GM21367 (cell line): Measurements from ENCODE around the gene CDH22.

Experiments
- ATAC-seq: cut with Tn5 transposase; IDR thresholded peaks from one replicate; pipeline ENCODE4 v1.9.1; 2021; ENCODE audit not compliant: unreplicated experiment

Gene CDH22

DNA sequence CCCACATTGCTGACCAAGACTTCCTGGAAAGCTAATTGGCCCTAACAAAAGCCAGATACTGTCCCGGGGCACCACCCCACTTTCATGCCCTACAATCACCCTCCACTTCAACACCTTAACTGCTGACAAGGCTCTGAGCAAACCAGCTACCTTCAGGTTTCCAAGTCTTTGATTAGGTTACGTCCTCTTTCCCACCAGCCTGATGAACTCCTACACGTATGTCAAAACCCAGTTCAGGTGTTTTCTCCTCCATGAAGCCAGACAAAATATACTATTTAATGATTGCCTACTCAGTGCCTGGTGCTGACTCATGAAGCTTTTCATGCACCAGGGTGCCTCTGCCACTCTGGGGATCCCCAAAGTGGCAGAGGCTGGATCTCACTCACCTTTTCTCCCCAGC, 58.6 kb downstream of the CDH22 start:
- ATAC-seq: no peak

DNA sequence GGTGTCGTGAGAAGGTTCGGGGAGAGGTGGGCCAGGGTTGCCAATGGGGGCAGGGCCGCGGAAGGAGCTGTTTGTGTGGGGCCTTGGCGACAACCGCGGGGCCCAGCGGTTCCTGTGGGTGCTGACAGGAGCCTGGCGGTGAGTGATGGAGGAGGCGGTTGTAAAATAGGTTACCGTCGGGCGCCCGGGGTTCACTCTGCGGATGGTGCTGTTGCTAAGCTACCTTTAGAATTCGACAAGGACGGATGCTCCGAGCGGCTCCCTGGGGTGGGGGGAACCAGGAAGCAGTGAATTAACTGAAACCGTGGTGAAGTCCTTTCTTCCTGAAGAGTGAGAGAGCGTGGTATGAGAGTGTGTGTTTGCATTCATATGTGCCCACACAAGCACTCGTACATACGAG, 61.7 kb downstream of the CDH22 start:
- ATAC-seq: no peak

DNA sequence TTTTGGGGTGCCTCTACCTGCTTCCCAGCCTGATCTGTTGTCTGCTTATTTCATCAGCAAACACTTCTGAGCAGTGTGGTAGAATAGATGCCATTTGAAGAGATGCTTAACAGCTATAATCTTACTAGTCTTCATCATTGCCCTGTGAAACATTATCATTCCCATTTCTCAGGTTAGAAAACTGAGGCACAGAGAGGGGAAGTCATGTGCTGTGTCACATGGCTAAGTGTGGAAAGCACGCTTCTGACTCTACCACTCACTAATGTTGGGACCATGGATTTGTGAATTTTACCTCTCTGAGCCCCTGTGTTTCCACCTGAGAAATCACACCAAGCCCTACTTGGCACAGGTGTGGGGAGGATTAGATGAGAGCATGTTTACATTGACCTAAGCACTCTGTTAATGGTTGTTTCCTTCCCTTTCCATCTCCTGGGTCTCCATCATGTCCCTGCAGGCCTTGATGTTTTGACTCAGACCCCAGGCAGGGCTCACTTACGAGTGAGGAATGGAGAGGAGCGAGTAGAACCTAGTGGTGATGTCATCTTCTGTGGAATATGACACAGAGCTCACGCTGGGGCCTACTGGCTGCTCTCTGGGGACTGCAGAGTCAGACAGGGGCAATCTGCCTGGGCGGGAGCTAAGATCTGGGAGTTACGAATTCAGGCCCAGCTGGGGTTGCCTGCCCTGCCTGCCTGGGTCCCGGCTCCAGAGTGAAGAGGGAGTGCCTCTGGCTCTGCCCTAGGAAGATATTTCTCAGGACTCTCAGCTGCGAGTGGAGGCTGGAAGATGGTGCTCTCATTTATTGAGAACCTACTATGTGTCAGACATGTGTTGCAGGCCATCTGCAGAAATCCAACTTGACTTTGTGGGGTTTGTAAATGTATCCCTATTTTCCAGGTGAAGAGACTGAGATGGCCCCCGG, 64.3 kb downstream of the CDH22 start:
- no peak for ATAC-seq

DNA sequence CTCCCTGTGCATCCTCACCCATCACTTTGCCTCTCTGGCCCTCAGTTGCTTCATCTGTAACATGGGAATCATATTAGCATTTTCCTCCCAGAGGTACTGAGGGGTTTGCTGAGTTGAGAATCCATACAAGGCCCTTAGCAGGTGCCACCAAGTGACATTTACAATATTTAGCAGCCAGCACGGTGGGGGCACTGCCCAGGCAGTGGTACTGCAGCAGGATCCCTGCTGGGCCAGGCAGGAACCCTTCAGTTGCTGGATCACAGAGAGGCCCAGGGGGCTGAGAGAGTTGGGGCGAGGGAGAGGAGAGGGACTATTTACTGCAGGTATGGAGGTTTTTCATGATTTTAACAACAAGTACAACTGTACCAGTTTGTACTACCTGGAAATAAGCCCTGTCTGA, 65.9 kb downstream of the CDH22 start:
- ATAC-seq: no peak

DNA sequence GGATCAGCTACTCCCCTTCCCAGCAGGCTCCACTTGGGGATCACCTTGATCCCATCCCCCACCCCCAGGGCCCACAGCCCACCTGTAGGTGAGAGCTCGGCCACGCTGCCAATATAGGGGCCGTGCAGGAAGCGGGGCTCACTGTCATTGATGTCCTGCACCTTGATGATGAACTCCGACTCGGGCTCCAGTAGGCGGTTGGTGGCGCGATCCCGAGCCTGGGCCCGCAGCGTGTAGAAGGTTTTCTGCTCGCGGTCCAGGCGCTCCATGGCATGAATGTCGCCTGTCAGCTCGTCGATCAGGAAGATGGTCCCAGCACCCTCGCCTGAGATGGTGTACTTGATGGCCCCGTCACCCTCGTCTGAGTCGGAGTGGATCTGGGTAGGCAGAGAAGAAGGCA, 67.4 kb downstream of the CDH22 start:
- no peak for ATAC-seq

DNA sequence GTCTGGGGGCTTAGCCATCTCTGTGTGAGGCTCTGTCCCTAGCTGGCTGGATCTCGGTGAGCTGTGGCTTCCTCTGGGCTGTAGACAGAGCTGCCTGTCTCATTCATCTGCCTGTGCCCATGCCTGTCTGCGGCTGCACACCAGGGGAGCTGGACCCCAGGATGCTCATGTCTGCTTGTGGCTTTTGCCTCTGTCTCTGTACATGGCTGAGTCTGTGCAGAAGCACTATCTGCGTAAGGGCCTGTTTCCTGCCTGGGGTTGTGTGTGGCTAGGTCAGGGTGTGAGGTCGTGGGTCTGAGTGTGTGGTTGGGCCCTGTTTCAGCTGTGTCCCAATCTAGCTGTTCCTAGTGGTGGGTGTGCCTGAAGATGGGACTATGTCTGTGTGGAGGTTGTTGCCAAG, 68.2 kb downstream of the CDH22 start:
- no peak for ATAC-seq

DNA sequence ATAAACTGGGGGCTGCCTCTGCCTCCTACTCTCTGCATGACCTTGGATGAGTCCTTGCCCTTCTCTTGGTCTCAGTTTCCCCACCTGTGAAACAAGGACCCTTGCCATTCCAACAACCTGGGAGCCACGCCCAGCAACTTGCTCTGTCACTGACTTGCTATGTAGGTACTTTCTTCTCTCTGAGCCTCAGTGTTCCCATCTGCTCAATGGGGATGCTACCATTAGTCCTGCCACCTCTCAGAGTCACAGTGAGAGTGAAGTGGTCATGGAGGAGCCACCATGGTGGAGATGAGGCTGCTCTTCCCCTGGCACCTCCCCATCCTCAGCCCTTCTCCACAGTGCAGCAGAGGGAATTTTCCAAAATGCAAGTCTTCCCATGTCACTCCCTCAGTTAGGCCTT, 70.6 kb downstream of the CDH22 start:
- no peak for ATAC-seq

DNA sequence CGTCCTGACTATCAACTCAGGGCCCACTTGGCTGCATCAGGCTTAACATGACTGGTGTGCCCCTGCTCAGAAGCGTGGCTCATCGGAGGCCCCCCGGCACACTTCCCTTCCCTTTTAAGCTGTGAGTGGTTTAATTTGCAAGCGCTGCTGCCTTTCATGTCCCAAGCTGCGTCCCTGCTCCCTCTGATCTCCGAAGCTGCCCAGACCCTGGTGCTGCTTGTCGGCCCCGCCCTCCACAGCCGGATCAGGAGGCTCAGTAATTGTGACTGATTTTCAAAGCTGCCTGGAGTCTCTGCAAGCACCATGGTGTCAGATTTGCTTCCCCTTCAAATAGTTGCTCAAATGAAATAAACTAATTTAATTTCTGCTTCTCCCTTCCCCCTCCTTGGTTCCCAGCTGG, 71.1 kb downstream of the CDH22 start:
- no peak for ATAC-seq

DNA sequence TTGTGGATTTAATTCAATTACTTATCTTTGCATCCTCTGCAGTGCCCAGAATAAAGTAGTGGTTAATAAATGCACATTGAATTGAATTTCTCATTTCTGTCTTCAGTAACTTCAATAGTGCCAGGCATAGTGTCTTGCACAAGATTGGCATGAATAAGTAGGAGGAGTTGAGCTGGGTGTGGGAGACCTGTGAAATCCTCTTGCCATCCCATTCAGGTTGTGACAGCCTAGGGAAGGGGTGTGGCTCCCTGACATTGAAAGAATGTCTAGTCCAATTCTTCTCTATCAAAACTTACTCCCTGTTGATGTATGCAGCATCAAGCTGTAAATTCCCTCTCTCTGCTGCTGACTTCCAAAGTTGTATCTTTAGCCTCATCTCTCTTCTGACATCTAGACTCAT, 73.2 kb downstream of the CDH22 start:
- ATAC-seq: no peak

DNA sequence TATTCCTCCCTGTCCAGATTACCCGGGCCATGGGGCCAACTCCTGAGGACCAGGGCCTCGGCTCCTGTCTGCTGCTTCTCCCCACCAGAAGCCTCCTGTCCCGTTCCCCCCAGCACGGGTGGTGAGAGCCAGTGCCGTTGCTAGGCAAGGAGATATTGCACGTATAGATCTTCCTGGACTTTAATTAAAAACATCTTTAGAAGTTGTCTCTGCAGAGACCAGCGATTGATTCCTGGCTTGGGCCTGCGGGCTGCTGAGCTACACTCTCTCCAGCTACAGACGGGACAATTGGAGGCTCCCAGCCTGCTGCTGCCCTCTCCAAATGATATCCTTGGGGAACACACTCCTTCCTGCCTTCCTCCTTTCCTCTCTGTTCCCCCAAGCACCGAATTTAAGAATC, 74.6 kb downstream of the CDH22 start:
- no peak for ATAC-seq

DNA sequence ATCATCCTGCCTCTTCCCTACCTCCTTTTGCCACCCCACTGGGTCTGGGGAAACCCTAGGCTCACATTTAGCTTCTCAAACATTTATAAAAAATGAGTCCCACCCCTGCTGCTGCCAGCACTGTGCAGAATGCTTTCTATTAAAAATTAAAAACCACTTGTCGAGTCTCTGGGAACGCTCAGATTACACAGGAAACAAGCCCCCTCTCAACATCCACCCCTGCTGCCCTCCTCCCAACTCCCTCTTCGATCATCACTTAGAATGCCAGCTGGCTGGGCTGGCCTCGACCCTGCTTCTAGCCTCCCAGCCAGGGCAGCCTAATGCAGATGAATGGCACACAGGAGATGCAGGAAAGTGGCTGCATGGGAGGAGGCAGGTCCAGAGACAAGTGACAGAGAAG, 75.8 kb downstream of the CDH22 start:
- ATAC-seq: no peak

DNA sequence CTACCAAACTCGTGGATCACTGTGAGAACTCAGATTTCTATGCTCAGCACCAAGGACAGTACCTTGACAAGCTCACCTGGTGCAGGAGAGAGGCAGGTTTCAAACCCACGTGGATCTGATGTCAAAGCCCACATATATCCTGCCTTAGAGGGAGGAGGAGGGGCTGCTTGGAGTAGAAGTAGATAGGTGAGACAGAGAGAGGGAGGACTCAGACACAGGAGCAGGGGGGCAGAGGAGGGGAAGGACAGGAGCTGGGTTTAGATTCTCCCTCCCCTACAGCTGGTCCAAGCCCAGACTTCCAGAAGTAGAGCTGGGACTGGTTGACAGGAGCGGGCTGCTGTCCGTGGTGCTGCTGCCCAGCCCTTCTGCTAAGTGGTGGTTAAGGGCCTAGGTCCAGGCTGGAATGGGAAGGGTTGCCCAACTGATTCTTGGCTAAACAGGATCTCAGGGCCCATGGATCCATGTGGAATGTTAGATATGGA, 77.5 kb downstream of the CDH22 start:
- ATAC-seq: no peak

DNA sequence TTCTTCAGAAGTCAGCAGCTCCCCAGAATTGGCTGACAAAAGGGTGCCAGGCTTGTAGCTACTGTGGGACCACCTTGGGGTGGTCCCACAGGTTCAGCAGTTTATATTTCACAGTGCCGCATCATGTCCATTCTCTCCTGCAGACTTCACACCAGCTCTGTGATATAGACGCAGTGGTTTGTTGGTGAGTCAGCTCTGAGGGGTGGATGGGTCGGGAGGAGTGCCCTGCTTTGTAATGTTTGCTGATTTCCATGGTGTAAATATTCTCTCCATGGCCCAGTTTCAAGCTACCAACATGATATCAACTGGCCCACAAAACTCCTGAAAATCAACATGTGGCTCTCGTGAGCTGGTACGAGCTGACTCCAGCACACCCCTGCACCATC, 78.2 kb downstream of the CDH22 start:
- ATAC-seq: no peak

DNA sequence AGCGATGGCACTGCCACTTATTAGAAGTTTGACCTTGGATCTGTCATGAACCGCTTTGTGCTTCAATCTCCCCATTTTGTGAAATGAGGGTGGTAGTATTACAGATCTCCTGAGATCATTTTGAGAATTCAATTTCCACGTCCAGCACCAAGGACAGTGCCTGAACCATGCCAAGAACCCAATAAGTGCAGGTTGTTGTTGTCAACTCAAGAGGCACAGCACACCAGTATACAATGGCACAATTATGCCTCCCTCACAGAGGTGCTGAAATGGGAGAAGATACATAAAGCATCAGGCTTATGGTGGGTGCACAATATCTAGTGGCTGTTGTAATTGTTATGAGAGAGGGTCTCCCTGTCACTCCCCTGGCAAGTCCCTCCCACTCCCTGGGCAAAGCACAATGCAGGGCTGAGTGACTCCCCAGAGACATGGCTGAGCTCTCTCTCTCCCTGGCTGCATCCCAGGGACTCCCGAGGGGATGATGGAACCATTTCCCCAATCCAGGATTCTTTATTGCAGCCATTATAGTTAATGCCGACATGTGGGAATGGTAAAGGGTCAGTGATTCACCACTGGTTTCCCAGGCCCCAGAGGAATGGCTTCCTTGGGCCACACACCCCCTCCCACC, 78.7 kb downstream of the CDH22 start:
- ATAC-seq: no peak

DNA sequence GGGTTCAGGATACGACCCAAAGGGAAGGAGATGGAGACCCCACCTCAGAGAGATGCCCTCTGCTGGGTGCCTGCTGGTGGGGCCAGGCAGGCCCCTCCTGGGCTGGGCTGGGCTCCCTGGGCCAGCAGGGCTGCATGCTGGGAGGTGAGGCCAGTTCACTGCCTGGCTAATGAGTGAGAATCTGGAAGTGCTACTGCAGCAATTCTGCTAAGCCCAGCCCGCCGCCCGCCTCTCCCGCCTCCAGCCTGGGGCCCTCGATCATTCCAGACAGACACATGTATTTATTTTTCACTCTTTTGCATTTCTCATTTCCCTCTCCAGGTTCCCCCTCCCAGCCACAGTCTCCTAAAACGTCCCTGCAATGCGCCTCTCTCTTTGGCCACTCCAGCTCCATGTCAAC, 79.6 kb downstream of the CDH22 start:
- no peak for ATAC-seq

DNA sequence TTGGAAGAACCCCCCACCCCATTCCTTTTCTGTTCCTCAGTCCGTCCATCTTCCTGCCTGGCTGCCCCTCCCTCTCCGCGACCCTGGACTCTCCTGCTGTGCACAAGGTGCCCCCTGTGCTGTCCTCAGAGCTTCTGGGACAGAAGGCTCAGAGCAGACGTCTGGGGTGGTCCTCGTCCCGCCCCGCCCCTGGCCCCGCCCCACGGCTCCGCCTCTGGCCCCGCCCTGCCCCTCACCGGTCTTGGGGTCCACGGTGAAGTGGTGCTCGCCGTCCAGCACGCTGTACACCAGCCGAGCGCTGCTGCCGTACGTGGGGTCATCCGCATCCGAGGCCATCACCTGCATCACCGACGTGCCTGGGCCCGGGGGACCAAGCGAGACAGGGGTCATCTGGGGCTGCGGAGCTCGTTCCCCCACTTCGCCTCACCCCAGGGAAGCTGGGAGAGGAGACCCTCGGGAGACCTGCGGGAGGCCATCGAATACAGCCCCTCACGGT, 81.0 kb downstream of the CDH22 start:
- no peak for ATAC-seq

DNA sequence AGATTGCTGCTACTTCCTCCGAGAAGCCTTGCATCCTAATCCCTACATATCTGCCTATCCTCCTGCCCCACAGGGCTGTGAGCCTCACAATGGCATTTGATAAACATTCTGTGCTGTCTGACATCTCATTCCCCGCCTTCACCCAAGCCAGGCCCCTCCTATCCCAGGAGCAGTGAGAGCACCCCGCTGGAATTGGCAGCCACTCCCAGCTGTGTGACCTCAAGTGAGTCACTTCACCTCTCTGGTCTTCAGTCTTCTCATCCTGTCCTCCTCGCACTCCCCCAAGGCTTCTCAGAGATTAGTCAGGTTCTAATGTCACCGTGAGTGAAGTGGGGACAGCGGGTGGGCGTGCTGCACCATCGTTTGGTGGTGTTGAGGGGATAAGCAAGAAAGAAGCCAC, 81.7 kb downstream of the CDH22 start:
- ATAC-seq: no peak

DNA sequence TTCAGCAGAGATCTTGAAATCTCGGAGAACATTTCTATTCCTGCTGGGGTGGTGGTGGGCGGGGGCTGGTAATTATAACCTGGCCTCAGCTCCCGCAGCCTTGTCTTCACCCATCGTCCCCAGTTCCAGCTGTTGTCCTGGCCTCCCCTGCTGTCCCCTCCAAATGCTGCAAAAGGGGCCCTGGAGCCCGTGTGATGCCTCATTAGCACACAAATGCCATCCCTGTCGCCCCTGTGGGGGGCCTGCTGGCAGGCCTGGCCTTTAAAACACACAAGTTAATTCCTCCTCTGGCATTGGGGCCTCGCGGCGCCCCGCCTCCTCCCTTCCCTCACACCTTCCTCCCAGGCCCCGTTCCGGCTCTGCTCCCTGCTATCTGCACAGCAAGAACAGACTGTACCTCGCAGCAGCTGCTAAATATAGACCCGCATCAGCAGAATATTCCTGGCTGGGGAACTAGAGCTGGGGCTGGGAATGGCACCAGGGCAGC, 85.7 kb downstream of the CDH22 start:
- no peak for ATAC-seq

DNA sequence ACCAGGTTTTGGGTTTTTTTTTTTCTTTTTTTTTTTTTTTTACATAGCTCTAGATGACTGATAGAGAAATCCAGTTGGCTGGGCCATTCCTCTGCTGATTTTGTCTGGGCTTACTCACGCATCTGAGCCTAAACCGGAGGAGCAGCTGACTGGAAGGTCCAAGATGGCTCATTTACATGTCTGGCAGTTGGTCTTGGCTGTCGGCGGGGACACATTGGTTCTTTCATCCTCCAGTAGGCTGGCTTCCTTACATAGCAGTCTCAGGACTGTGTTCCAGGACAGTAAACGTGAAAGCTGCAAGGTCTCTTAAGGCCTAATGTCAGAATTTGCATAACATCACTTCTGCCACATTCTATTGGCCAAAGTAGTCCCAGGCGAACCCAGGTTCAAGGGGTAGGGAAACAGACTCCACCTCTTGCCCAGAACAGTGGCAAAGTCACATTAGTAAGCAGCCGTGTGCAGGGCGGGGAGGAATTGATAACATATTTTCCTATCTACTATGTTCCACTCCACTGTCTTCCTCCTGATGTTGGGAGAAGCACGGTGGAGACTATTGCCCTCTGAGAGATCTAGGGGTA, 87.0 kb downstream of the CDH22 start:
- ATAC-seq: no peak

DNA sequence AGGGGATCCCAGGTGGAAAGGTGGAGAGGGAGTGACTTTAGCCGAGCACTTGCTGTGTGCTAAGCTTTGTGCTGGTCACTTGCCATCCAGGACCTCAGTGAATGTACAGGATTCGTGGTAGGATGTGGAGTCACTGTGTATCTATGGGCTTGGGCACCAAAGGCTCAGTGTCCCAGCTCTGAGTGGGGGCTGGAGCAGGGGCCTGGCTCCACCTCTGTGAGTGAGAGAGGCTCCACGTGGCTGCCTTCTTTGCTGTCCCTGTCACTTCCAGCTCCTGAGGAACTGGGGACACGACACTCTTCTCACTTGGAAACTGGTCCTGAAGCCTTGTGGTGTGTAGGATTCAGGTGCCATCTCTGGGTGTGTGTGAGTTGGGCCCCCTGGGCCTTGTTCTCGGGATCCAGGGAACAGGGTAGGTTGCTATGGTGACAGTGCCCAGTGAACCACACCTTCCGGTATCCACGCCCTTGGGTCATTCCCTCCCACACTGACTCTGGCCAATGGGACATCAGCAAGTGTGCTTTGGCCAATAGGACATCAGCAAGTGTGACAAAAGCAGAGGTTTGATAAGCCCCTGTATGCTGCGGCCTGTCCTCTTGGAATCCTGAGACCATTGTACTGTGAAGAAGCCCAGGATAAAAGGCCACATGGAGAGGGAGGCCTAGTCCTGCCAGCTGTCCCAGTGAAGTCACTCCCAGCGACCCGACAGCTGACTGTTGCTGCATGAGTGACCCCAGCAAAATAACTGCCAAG, 87.7 kb downstream of the CDH22 start:
- no peak for ATAC-seq

DNA sequence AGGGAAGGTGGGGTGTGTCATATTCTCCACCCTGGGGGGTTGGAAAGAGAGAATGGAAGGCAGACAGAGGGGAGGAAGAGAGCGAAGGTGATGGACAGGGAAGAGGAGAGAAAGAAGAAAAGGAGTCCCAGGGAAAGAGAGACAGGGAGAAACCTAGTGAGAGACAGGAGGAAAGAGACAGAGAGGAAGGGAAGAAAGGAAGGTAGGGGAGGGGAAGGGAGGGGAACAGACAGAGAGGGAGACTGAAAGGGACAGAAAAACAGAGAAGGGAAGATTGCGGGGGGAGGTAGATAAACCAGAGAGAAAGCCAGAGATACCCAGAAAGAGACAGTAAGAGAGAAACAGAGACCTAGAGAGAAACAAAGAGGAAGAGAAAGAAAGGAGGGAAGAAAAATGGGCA, 88.4 kb downstream of the CDH22 start:
- no peak for ATAC-seq
